Caco-2 (cell line): ENCODE measurements around the gene HDGFL2. TPM values are rescaled to one million over a fixed set of nuclear protein-coding genes. Genes with fewer than 3 reads are reported as not detected.
A peak's percentile ranks its signal among the peaks of the same experiment; 100 is the strongest.

Experiments used
- BruUV-seq: library from RNA; stranded (reverse); fragments of 400-500 nt; replicated peaks from 2 replicates; lab custom pipeline; 2021; lab: Mats Ljungman, UMichigan
- CTCF ChIA-PET: fragments of 300-600 bp; sonication (Branson Sonifier 250); formaldehyde crosslinking; loops from one replicate; lab custom pipeline; 2022; ENCODE audit warnings: antibody characterized with exemption; lab: Charles Lee
- POLR2A ChIA-PET: fragments of 300-600 bp; sonication (Branson Sonifier 250); formaldehyde crosslinking; loops from one replicate; lab custom pipeline; 2022; ENCODE audit warnings: antibody characterized with exemption; lab: Charles Lee
- DNase-seq, 2 experiments: peaks; one replicate each; pipeline versions ENCODE4 v3.0.0 to v3.0.0-alpha.2; 2020 to 2022
- H3K27me3 ChIP-seq: replicated peaks from 2 replicates; pipeline ENCODE4 v1.6.0; 2011; ENCODE audit warnings: low read length; ENCODE audit not compliant: control insufficient read depth, insufficient read depth
- H3K36me3 ChIP-seq: 2 replicates; pipeline ENCODE4 v1.5.1; 2011; ENCODE audit warnings: low read length; ENCODE audit not compliant: control insufficient read depth, insufficient read depth
- H3K4me1 ChIP-seq: fragments of 250-450 bp; sonication (Bioruptor Pico); 2 replicates; pipeline ENCODE4 v1.5.1; 2020; ENCODE audit warnings: mild to moderate bottlenecking
- H3K4me3 ChIP-seq: 2 replicates; pipeline ENCODE4 v1.5.1; 2011; ENCODE audit warnings: low read depth, mild to moderate bottlenecking, control low read depth, low read length
- H3K9me3 ChIP-seq: fragments of 250-450 bp; sonication (Bioruptor Pico); 2 replicates; pipeline ENCODE4 v1.5.1; 2020; ENCODE audit warnings: mild to moderate bottlenecking, moderate library complexity
- H3K27ac Mint-ChIP-seq: one replicate; pipeline ENCODE4 v1.8.0; 2022; ENCODE audit warnings: mixed read lengths; ENCODE audit not compliant: unreplicated experiment
- H3K27me3 Mint-ChIP-seq: one replicate; pipeline ENCODE4 v1.8.0; 2022; ENCODE audit warnings: mixed read lengths; ENCODE audit not compliant: insufficient read depth, unreplicated experiment
- H3K36me3 Mint-ChIP-seq: one replicate; pipeline ENCODE4 v1.8.0; 2022; ENCODE audit warnings: mild to moderate bottlenecking, mixed read lengths; ENCODE audit not compliant: insufficient read depth, unreplicated experiment
- H3K4me1 Mint-ChIP-seq: one replicate; pipeline ENCODE4 v1.8.0; 2022; ENCODE audit warnings: low read depth, mixed read lengths; ENCODE audit not compliant: unreplicated experiment
- H3K4me3 Mint-ChIP-seq: one replicate; pipeline ENCODE4 v1.8.0; 2022; ENCODE audit warnings: mild to moderate bottlenecking, moderate library complexity, mixed read lengths; ENCODE audit not compliant: unreplicated experiment
- H3K9me3 Mint-ChIP-seq: one replicate; pipeline ENCODE4 v1.8.0; 2022; ENCODE audit warnings: mixed read lengths; ENCODE audit not compliant: unreplicated experiment
- intact Hi-C: fragments of 100-400 bp; cut with micrococcal nuclease; formaldehyde crosslinking; loops from one replicate; pipeline ENCODE4 v1.10.0; 2022; ENCODE audit not compliant: unreplicated experiment
- total RNA-seq: library from RNA; stranded (reverse); gene quantifications from 2 replicates; pipeline ENCODE4 v1.2.3, GENCODE V29; 2022
- TF ChIP-seq, protein P1 (sequence below), 2 experiments: fragments of 200-600 bp in 1 of 2; IDR thresholded peaks; 1 replicate in 1 of 2; 2 replicates in 1 of 2; pipeline versions ENCODE4 v1.5.1 to v1.8.0; 2011 to 2022; ENCODE audit warnings: antibody characterized with exemption in 1 of 2, control low read depth in 1 of 2, inconsistent platforms in 1 of 2, low read depth in 1 of 2, low read length in 1 of 2, mild to moderate bottlenecking in 1 of 2, moderate library complexity in 1 of 2; ENCODE audit not compliant: insufficient read depth in 1 of 2, severe bottlenecking in 1 of 2, unreplicated experiment in 1 of 2

HDGFL2 gene
- total RNA-seq, 1 experiment from 2014 or later = 70.8 TPM

DNA sequence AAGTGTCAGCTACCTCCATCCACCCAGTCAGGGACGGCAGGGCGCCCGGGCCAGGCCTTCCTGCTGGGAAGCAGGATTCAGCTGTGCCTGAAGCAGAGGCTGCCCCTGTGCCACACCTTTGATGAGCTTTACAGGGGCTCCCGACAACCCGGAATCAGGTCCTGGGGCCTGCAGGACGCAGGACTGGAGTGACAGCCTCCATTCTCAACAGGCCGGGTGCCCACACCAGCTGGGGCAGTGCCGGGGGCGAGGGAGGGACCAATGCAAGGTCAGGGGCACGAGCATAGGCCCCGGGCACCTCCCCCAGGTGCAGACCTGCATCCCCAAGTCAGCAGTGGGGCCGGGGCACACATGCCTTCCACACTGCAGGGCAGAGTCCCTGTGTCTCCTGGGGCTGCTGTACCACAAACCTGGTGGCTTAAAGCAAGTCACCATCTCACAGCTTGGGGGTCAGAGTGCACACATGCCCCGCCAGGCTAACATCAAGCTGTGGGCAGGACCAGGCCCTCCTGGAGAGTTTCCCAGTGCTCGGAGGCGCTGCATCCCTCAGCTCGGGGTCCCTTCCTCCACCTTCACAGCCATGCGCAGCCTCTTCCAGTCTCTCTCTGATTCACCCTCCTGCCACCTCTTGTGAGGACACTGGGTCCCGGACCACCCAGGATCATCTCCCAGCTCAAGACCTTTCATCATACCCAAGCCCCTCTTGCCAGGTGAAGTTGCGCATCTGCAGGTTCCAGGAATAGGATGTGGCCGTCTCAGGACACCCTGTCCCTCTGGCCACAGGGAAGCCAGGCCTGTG is 27.9 kb upstream of the HDGFL2 start:
- H3K4me3 ChIP-seq = no peak overlapping the region
- intact Hi-C loops = no loop called here
- no TSS peak for BruUV-seq
- POLR2A ChIA-PET = interaction anchor here (1.1 kb wide), 1 partner anchor 27 kb away, joined by 3 read pairs; no protein-coding TSS in a partner anchor
- no peak for DNase-seq
- peaks cover 82% of the 10 kb centered on the region for H3K36me3 Mint-ChIP-seq
- TF ChIP-seq, protein P1, sequence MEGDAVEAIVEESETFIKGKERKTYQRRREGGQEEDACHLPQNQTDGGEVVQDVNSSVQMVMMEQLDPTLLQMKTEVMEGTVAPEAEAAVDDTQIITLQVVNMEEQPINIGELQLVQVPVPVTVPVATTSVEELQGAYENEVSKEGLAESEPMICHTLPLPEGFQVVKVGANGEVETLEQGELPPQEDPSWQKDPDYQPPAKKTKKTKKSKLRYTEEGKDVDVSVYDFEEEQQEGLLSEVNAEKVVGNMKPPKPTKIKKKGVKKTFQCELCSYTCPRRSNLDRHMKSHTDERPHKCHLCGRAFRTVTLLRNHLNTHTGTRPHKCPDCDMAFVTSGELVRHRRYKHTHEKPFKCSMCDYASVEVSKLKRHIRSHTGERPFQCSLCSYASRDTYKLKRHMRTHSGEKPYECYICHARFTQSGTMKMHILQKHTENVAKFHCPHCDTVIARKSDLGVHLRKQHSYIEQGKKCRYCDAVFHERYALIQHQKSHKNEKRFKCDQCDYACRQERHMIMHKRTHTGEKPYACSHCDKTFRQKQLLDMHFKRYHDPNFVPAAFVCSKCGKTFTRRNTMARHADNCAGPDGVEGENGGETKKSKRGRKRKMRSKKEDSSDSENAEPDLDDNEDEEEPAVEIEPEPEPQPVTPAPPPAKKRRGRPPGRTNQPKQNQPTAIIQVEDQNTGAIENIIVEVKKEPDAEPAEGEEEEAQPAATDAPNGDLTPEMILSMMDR (IDR thresholded peaks at IDR 0.05; ENCODE audit: insufficient read depth in 1 of 2, low read depth in 1 of 2, low read length in 1 of 2, severe bottlenecking in 1 of 2, unreplicated experiment in 1 of 2) = no peak
- H3K4me1 ChIP-seq = no peaks in the 10 kb centered on the region
- no peaks in the 10 kb centered on the region for H3K4me1 Mint-ChIP-seq
- no peaks in the 10 kb centered on the region for H3K27me3 ChIP-seq
- no peak overlapping the region for H3K27ac Mint-ChIP-seq
- H3K9me3 ChIP-seq = no peaks in the 10 kb centered on the region
- H3K27me3 Mint-ChIP-seq = no peaks in the 10 kb centered on the region
- H3K4me3 Mint-ChIP-seq = no peak overlapping the region
- H3K9me3 Mint-ChIP-seq = no peaks in the 10 kb centered on the region
- H3K36me3 ChIP-seq = peaks cover 1% of the 10 kb centered on the region; the same call in 1 of the 2 replicates
- CTCF ChIA-PET = no interaction called here

DNA sequence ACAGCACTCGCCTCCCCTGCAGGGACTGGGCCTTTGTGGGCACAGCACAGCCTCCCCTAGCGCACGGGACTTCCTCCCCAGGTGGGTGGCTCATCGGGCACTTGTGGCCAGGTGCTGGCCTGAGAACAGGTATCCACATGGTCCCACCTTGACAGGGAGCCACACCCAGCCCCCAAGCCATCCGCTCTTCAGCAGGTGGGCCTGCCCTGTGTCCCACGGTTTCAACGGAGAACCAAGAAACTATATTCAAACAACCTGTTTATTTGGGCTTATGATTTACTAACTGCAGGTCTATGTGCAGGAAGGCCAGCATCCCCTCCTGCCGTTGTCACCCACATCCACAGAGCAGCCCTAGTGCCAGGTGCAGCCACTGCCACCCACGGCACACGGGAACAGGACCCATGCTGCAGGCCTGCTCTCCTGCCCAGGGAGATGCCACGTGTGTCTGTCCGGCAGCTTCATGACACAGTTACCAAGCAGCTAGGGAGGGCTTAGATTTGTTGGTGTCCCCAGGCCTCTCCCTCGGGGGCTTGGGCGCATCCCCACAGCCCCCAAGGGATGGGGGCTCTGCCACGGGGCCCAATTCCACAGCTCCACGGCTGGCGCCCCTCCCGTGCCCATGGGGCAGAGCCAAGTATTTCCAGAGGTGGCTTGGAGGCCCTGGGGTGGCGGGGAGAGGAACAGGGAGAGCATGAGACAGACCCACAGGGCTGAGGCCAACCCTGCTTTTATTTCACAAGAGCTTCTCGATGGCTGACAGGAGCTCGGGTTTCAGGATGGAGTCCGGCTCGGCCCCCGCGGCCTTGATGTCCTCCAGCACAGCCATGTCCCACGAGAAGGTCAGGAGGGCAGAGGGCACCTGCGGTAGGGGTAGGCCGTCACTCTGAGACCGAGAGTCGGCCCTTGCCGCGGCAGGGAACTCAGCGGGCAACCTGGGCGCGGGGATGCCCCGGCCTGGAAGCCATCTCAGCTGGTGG is 27.0 kb upstream of the HDGFL2 start:
- ChIA-PET POLR2A (no interaction called here), CTCF (no interaction called here)
- H3K4me3 ChIP-seq = no peak overlapping the region
- Mint-ChIP-seq H3K9me3 (no peaks in the 10 kb centered on the region), H3K4me1 (no peaks in the 10 kb centered on the region), H3K4me3 (no peak overlapping the region), H3K27ac (no peak overlapping the region), H3K27me3 (no peaks in the 10 kb centered on the region), H3K36me3 (peaks cover 82% of the 10 kb centered on the region)
- BruUV-seq = TSS peak; percentile 69
- no peaks in the 10 kb centered on the region for H3K9me3 ChIP-seq
- peaks cover 1% of the 10 kb centered on the region; the same call in 1 of the 2 replicates for H3K36me3 ChIP-seq
- DNase-seq = no peak
- H3K4me1 ChIP-seq = no peaks in the 10 kb centered on the region
- H3K27me3 ChIP-seq = no peaks in the 10 kb centered on the region
- TF ChIP-seq, protein P1 (IDR thresholded peaks at IDR 0.05; ENCODE audit: insufficient read depth in 1 of 2, low read depth in 1 of 2, low read length in 1 of 2, severe bottlenecking in 1 of 2, unreplicated experiment in 1 of 2) = no peak
- intact Hi-C loops = no loop called here
